ENCODE results near the gene NHLRC4.

The NHLRC4 gene

DNA sequence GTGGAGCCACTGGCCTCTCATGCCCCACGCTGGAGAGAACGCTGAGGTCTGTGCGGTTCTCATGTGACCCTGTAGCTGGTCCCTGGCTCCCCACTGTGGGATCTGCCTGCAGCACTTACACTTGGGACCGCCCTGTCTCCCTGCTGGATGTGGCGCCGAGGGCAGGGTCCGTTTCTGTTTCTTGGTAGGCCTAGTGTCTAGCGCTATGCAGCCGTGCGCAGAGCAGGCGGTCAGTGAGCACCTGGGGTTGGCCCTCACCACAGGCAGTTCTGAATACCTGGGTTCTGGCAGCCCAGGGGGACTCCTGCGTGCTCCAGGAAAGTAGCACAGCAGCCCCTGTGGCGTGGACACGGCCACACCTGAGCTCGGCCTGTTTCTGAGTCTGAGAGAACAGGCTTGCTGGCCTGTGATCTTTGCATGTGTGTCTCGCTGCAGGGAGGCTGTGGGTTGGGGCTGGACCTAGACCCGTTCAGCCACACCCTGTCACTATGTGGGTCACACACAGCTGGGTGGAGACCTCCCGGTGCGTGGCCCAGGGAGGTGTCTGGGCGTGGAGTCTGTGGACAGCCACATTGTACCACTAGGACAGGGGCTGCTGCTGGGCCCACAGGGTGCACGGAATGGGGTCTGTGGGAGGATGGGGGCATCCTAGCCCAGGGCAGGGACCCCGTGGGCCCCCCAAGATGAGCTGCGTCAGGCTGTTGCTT, 36.5 kb upstream of the NHLRC4 start:
- DNase-seq (ENCODE audit: low spot score) = no peak

DNA sequence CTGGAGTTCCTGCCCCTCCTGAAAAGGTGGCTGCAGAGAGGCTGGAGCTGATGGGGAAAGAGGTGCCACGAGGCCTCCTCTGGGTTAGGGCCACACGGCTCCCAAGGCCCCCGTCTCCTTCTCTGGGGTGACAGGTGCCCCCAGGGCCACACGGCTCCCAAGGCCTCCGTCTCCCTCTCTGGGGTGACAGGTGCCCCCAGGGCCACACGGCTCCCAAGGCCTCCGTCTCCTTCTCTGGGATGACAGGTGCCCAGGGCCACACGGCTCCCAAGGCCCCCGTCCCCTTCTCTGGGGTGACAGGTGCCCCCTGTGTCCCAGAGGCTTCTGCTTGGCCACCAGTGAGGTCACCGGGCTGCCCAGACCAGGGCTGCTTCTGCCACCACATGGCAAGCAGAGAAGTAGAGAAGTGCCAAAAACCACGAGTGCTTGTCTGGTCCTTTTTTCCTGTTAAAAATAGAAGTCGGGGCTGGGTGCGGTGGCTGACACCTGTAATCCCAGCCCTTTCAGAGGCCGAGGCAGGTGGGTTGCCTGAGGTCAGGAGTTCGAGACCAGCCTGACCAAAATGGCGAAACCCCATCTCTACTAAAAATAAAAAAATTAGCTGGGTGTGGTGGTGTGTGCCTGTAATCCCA, 35.2 kb upstream of the NHLRC4 start:
- DNase-seq (ENCODE audit: low spot score) = no peak

DNA sequence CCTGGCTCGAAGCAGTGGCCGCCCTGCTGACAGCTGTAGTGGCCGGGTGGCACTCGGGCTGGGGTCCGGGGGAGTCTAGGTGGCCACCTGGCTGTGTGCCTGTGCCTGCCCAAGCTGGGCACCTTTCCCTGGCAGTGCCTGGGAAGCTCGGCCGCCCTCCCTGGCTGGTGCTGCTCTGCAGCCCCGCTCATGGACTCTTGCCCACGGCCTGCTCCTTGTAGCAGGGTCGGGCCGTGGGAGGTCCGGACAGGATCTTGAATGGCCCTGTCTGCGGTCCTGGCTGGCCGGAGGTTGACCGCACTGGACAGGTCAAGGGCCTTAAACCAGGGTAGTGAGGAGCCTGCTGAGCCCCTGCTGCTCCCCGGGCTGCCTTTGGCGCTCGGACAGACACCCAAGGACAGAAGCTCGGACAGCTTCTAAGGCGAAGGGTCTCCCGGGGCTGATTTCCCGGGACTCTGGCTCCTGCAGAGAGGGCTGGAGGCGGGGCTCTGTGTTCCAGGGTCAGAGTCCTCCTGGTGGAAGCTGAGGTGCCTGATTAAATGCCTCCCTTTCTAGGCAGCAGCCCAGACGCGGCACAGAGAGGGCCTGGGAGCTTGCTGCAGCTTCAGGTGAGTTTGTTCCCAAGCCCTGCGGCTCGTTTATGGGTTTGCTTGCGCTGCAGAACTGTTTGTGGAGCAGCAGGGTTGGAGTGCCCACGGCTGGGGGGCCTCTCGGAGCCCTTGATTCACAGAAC, 33.2 kb upstream of the NHLRC4 start:
- peak; percentile 30 for DNase-seq (ENCODE audit: low spot score)

DNA sequence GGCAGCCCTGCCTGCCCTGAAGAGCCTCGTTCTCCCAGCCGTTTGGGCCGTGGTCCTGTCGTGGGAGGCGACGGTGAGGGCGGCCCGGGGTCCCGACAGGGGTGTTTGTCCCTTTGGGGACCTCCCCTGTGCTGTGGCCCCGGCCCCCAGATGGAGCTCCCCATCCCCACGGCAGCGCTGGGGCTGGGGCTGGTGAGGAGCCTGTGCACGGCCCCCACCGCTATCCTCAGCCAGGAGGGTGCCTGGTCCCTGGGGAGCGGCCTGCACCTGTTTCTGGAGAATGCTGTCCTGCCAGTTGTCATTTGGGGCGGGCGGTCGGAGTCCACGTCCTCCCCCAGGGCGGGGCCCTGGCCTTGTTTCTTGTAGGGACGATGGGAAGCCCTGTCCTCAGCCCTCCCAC, 32.7 kb upstream of the NHLRC4 start:
- peak; percentile 34 for DNase-seq (ENCODE audit: low spot score)

DNA sequence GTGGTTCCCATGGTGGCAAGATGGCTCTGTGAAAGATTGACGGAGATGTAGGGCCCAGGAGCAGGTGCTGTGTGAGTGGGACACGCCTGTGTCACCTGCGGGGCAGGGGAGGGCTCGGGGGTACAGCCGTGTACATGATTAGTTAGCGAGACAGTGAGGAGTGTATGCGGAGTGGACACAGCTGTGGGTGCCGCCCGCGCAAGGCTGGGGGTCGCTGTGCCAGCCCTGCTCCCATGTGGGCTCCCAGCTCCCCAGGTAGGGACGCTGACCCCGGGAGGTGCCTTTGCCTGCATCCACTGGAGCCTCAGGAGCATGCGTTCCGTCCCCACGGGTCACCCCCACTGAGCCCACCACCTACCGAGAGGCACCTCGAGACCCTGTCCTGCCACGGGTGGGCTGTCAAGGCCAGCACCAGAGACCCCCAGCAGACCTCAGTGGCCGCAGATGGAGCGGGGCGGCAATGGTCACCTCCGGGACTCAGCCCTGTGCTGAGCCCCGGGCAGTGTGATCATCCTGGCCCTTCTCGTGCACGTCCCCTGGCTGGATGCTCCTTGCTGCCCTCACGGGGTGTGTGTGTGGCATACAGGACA, 31.9 kb upstream of the NHLRC4 start:
- no peak for DNase-seq (ENCODE audit: low spot score)

DNA sequence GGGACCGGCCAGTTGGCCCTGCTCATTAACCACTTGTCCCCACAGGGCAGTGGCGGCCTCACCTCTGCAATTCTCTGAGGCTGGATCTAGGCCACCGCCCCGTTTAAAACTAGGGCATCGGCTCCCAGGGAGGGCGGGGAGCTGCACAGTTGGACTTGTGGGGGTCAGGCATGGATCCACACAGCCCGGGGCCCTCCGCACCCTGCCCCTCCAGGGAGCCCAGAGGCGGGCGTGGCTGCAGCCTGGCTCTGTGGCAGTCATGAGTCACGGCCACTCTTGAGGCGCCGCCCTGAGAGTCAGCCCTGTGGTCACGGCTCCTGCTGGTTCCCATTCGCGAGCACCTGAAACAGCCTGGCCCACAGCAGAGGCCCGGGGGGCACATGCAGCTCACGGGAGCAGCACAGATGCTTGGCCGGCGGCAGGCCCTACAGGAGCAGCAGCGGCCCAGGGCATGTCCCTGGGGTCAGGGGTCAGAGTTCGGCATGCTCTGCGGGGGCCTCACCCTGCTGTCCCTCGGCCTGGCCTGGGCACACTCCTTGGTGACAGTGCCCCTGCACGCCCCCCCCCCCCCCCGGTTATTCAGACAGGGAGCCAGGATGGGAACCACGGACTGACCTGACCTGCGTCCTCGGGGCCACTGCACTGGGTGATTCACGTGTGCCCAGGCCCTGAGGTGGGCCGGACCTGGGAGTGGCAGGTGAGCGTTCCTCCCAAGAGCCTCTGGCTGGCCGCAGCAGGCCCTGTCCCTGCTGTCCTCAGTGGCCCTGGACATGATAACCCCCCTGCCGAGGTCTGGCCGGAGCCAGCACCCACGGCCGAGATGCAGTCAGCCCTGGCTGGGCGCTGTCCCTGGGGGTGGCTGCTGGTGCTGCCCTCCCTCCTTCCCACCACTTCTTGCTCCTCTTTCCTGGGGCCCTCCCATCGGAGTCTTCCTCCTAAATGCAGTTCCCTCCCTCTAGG, 31.1 kb upstream of the NHLRC4 start:
- DNase-seq (ENCODE audit: low spot score) = peak; percentile 94

DNA sequence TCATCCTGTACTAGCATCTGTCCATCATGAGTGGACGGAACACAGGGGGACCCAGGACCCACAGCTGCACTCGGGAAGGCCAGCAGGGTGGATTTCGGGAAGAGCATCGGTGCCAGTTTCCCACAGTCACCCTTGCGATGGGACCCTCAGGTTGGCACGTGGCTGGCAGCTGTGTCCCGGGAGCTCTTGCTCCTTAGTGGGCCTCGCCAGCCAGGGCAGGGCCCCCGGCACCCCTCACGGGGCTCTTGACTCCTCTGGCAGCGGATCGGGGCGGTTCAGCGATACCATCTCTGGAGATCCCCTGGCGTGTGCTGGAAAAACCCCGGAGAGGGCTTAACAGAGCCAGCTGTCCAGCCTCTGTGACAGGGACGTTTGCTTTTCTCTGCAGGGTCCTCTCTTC, 30.1 kb upstream of the NHLRC4 start:
- DNase-seq (ENCODE audit: low spot score) = no peak

DNA sequence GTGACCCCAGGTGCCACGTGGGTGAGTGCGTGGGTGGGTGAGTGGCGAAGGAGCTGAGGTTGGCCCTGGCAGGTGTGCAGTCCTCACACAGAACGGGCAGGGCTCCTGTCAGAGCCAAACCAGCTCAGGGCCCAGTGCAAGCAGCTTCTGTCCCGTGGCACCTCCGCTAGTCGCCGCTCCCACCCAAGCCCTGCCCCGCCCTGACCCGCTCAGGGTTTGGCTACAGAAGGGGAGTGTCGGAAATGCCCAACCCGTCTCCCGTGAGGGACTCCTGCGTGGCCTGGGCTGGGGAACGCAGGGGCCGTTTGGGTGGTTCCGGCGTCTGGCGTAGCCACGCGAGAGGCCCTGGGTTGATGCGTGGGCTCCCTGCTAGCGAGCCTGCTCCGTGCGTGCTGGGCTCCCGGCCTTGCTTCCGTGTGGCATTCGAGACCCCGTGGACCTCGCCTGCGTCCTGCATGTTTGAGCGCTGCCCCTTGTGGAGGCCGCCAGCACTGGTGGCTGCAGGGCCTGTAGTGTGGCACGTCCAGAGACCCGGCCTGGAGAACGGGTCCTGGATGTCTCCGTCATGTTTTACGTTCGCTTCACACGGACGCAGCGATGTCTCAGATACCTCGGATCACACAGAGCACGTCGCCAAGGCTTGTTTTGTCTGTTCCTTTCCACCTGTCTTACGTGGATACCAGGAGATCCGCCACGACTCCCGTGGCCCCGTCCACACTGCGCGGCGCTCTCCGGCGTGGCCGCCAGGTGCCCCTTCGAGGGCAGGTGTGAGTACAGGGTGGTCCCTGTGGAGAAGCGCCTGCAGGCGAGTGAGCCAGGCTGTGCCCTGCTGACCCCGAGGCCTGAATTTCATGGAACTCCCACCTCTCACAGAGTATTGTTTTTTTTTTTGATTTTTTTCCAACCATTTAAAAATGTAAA, 29.1 kb upstream of the NHLRC4 start:
- DNase-seq (ENCODE audit: low spot score) = no peak

DNA sequence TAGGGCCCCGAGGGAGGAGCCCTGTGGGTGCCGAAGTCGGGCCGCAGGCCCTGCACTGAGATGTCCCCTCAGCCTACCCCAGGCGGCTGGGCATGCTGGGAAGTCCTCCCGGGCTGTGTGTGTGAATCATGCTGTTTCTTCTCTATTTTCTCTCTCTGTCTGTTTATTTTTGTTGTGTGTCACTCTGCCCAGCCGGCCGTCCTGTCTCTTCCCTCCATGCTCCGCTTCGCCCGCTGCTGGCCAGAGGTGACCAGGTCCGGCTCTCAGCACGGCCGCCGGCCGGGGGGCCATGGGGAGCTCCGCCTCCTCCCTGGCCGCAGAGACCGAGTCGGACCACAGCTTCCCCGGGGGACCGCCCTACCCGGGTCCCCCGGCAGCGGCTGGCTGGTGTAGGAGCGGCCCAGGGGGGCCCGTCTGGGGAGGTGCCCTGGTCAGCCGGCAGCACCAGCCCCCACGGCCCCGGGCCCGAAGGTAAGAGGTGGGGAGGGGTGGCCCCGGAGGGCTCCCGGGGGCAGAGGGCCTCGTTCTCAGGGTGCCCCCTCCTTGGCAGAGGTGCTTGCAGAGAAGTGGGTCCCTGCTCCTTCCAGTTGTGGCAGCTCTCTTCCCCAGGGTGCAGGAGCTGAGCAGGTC, 26.8 kb upstream of the NHLRC4 start:
- DNase-seq (ENCODE audit: low spot score) = no peak

DNA sequence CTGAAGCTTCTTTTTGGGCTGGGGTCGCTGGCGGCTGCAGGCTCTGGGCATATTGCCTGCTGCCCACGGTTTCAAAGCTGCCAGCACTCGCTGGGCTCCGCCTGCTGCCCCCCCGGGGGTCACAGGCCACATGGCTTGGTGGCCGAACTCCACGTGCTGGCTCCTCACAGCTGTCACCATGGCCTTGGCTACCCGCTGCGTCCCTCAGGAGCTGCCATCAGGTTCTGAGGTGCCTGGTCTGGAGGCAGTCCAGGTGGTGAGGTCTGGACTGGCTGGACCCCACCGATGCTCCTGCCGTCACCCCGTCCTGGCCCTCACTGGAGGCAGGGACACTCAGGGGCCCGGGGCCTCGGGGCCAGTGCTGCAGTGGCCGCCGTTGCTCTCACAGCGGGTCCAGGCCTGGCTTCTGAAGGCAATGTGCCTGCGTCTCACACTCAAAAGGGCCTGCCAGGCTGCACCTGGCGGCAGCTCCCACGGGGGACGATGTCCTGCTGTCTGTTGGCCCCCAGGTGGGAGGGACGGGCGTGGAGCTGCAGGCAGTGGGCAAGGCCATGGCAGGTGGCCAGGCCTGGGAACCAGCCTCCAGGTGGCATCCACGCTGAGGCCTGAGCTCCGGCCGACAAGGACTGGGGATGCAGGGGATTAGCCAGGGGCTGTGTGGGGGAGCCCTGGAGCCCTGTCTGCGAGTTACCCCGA, 26.0 kb upstream of the NHLRC4 start:
- DNase-seq (ENCODE audit: low spot score) = no peak

DNA sequence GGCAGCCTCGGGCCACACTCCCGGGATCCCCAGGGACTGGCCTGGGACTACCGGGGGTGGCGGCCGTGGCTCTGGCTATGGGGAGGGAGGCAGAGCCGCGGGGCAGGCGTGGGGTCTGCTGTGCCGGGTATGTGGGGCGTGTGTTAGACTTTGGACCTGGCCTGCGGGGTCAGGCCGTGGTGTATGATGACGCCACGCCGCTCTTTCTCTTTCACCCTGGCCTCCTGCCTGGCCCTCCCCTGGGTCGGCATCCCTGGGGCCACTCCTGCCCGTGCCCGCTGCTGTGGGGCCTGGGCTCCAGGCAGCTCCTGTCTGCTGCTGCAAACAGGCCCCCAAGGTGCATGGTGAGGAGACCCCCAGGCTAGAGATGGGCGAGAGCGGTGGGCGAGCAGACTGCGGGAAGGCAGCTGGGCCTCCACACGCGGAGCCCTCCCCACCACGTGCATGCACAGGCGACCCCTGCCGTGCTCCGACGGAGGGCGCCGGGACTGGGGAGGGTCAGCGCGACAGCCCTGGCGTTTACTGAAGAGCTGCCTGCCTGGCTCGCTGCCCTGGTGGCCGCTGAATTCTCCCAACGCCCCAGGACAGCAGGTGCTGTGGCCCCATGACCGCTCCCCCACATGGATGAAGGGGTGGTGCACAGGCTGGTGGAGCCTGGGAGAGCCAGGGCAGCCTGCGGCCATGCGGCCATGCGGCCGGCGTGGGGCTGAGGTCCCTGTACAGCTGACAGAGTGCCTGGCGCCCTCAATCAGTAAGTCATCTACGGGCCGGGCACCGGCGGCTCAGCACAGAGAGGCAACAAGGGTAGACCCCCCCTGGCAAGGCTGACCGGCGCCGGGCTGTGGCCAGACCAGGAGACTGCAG, 23.3 kb upstream of the NHLRC4 start:
- no peak for DNase-seq (ENCODE audit: low spot score)

DNA sequence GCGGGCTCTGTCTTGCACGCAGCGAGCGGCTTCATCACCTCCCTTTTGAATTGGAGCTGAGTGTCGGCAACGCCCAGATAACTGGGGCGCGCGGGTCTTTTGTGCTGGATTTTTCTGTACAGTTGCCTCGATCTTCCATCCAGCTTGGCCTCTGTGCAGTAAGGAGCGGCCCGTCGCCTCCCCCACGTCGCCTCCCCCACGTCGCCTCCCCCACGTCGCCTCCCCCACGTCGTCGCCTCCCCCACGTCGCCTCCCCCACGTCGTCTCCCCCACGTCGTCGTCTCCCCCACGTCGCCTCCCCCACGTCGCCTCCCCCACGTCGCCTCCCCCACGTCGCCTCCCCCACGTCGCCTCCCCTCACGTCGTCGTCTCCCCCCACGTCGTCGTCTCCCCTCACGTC, 22.3 kb upstream of the NHLRC4 start:
- DNase-seq (ENCODE audit: low spot score) = no peak

DNA sequence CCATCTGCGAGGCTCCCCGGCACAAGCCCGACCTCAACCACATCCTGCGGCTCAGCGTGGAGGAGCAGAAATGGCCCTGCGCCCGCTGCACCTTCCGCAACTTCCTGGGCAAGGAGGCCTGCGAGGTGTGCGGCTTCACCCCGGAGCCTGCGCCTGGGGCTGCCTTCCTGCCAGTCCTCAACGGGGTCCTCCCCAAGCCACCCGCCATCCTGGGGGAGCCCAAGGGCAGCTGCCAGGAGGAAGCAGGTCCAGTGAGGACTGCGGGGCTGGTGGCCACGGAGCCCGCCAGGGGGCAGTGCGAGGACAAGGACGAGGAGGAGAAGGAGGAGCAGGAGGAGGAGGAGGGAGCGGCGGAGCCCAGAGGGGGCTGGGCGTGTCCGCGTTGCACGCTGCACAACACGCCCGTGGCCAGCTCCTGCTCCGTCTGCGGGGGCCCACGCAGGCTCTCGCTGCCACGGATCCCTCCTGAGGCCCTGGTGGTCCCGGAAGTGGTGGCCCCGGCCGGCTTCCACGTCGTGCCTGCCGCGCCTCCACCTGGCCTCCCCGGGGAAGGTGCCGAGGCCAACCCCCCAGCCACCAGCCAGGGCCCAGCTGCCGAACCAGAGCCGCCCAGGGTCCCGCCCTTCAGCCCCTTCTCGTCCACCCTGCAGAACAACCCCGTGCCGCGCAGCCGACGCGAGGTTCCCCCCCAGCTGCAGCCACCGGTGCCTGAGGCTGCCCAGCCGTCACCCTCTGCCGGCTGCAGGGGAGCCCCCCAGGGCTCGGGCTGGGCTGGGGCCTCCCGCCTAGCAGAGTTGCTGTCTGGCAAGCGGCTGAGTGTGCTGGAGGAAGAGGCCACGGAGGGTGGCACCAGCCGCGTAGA, 19.7 kb upstream of the NHLRC4 start:
- DNase-seq (ENCODE audit: low spot score) = no peak

DNA sequence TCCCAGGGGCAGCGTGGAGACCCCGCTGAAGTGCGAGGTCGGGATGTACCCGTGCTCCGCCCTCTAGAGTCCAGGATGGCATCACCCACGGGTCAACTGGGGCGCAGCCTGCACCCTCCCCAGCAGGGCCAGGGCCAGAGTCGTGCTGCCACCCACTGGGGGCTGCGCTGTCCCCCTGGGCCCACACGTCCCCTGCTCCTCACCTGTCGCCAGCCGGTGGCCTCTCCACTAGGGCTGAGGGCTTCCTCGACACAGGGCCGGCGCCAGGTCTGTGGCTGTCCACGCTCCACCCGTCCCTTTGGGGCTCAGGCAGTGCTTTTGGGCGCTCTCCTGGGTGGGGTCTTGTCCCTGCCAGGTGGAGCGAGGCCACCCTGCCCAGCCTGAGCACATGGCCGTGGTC, 18.2 kb upstream of the NHLRC4 start:
- DNase-seq (ENCODE audit: low spot score) = no peak

DNA sequence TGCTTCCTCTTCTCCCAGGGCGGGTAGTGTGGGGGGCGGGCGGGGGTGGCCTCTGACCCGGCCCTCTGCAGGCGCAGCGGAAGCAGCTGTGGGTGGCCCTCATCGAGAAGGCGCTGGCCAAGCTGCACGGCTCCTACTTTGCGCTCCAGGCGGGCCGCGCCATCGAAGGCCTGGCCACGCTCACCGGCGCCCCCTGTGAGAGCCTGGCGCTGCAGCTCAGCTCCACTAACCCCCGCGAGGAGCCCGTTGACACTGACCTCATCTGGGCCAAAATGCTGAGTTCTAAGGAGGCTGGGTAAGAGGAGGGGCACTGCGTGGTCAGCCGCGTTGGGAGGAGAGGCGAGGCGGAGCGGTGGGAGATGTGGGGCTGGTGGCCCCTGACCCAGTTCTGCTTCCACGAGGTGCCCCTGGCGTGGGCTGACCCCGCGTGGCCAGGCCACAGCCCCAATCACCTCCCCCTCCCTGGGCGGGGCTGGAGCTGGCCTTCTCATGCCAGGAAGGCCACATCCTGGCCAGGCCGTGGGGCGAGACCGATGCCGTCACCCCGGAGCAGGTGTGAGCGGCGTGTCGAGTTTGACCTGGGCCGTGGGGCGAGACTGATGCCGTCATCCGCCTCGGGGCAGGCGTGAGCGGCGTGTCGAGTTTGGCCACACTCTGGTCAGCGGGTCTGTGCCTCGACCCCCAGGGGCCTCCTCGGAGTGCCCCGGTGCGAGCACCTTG, 17.1 kb upstream of the NHLRC4 start:
- no peak for DNase-seq (ENCODE audit: low spot score)

DNA sequence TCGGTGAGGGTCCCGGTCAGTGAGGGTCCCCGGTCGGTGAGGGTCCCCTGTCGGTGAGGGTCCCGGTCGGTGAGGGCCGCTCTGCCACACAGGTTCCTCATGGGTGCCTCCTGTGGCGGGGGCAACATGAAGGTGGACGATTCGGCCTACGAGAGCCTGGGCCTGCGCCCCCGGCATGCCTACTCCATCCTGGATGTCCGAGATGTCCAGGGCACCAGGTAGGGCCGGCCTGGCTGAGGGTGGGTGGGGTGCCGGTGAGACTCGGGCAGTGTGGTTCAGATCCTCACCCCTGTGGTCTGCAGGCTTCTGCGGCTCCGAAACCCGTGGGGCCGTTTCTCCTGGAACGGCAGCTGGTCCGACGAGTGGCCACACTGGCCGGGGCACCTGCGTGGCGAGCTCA, 15.6 kb upstream of the NHLRC4 start:
- DNase-seq (ENCODE audit: low spot score) = no peak

DNA sequence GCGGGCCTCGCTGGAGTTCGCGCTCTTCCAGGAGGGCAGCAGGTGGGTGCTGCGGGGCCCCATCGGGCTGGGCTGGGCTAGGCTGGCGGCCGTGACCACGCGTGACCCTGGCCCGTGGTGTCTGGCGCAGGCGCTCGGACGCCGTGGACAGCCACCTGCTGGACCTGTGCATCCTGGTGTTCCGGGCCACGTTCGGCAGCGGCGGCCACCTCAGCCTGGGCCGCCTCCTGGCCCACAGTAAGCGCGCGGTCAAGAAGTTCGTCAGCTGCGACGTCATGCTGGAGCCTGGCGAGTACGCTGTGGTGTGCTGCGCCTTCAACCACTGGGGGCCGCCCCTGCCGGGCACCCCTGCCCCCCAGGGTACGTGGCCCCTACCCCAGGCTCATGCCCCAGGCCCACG, 14.6 kb upstream of the NHLRC4 start:
- DNase-seq (ENCODE audit: low spot score) = no peak

Data from LoVo (cell line).